SU-DHL-6 (cell line): ENCODE data around the gene CIAO2B.

Source experiments
- CTCF ChIP-seq: fragments of 200-600 bp; sonication (generic); IDR thresholded peaks from one replicate; pipeline ENCODE4 v1.5.1; 2017; ENCODE audit warnings: antibody characterized with exemption, mild to moderate bottlenecking, low read length, moderate library complexity; ENCODE audit not compliant: insufficient read depth, poor library complexity, severe bottlenecking
- EZH2phosphoT487 ChIP-seq: fragments of 200-600 bp; sonication (generic), shearing (Covaris generic); conservative IDR thresholded peaks from 2 replicates; pipeline ENCODE4 v1.6.1; 2018; ENCODE audit warnings: mild to moderate bottlenecking, antibody characterized with exemption, low read length, moderate library complexity, mixed read lengths

GRCh38 chr16:66895689-66895979 lies 38.6 kb downstream of the CIAO2B start:
- TF ChIP-seq CTCF (no peak), EZH2phosphoT487 (no peak)
